ENCODE data around the gene NOC2L. TPM values are rescaled to one million over a fixed set of nuclear protein-coding genes. Genes with fewer than 3 reads are reported as not detected.

NOC2L gene
- total RNA-seq, 1 experiment from 2014 or later: 130 TPM

- Mint-ChIP-seq H3K4me1 (0 out of 4 replicates have a peak, but pooled peaks cover 0 to 4% of the 10 kb centered on the region in 2 experiments), H3K9me3 (peaks cover 4 to 6% of the 10 kb centered on the region in 2 experiments), H3K4me3 (no peak overlapping the region), H3K27ac (no peak overlapping the region), H3K27me3 (ENCODE audit: low read depth) (peaks cover 83% of the 10 kb centered on the region), H3K36me3 (ENCODE audit: insufficient read depth in 1 of 3, low read depth in 3 of 3) (peaks cover 0 to 5% (median 4%) of the 10 kb centered on the region in 3 experiments; a peak in 4 of 7 replicates)
- WGBS (ENCODE audit: extremely low coverage, insufficient read length, low lambda C conversion rate): no CpG with 5 or more reads among the region's 43 CpGs
- no peaks in the 10 kb centered on the region for H3K4me1 ChIP-seq (ENCODE audit: insufficient read depth, low read length)
- no peak overlapping the region for H4K91ac ChIP-seq (ENCODE audit: insufficient read length, low read depth, low read length)
- no peak overlapping the region for H2BK120ac ChIP-seq (ENCODE audit: low read depth, low read length, poor library complexity, severe bottlenecking)
- no peaks in the 10 kb centered on the region for H3K9me3 ChIP-seq (ENCODE audit: control insufficient read depth, low read depth, low read length)
- no peak overlapping the region for H2AFZ ChIP-seq (ENCODE audit: low read length)
- no peak for TF ChIP-seq CTCF (conservative IDR thresholded peaks at IDR 0.05)
- H2BK12ac ChIP-seq (ENCODE audit: insufficient read length, low read depth, low read length): no peak overlapping the region
- no peak overlapping the region for H3K18ac ChIP-seq (ENCODE audit: insufficient read length, low read depth, low read length)
- no peak overlapping the region for H2BK20ac ChIP-seq (ENCODE audit: low read depth, low read length, poor library complexity, severe bottlenecking)
- no peak overlapping the region for H4K8ac ChIP-seq (replicated peaks; ENCODE audit: insufficient read length, low read depth, low read length)
- H4K20me1 ChIP-seq (ENCODE audit: control insufficient read depth, insufficient read depth, insufficient read length): no peaks in the 10 kb centered on the region
- H3K27me3 ChIP-seq (ENCODE audit: insufficient read depth, low read length): peaks cover 2% of the 10 kb centered on the region; the same call in 1 of the 2 replicates
- H3K56ac ChIP-seq (ENCODE audit: insufficient read length, low read depth, low read length): no peak overlapping the region
- no peak overlapping the region for H3T11ph ChIP-seq (ENCODE audit: low read length)
- H3K14ac ChIP-seq (ENCODE audit: insufficient read depth, low read length): no peak overlapping the region
- H3K4me2 ChIP-seq (ENCODE audit: insufficient read depth, insufficient read length, low read length): no peak overlapping the region
- no peaks in the 10 kb centered on the region for H3K79me1 ChIP-seq (ENCODE audit: insufficient read depth, low read depth, low read length, poor library complexity, severe bottlenecking)
- no peak overlapping the region for H4K5ac ChIP-seq (ENCODE audit: insufficient read length, low read depth, low read length)
- no peak overlapping the region for H3K27ac ChIP-seq (ENCODE audit: insufficient read length, low read depth, low read length)
- H2AK5ac ChIP-seq (ENCODE audit: insufficient read length, low read length): no peak overlapping the region
- H3K4ac ChIP-seq (ENCODE audit: low read depth, low read length): no peak overlapping the region
- H3K9ac ChIP-seq (ENCODE audit: extremely low read depth, insufficient read length, low read length): no peak overlapping the region
- no peak for DNase-seq
- no peaks in the 10 kb centered on the region for H3K79me2 ChIP-seq (ENCODE audit: insufficient read depth, low read length)
- no peak overlapping the region for H3K23ac ChIP-seq (ENCODE audit: insufficient read length, low read depth, low read length)
- no peak overlapping the region for H2BK5ac ChIP-seq (ENCODE audit: insufficient read length, low read length)
- no peak overlapping the region for H2BK15ac ChIP-seq (ENCODE audit: low read depth, low read length)
- H3K23me2 ChIP-seq (ENCODE audit: insufficient read length, low read depth, low read length, poor library complexity, severe bottlenecking): no peaks in the 10 kb centered on the region
Measured at GRCh38 chr1:982765-983436, 23.8 kb upstream of the NOC2L start.

Data from H9 (cell line).